IPS DF 4.7 (cell line): ENCODE measurements around the gene SAA2.
"Not testable (repeated sequence)": the region's sequence is repeated elsewhere in the genome, so short reads cannot be mapped to it uniquely, and the experiment has no call there.

Experiments used
- DNase-seq: peaks from one replicate; pipeline ENCODE4 v3.0.0-alpha.2; 2013; ENCODE audit warnings: low spot score; ENCODE audit errors: extremely low read depth

SAA2 gene

GRCh38 chr11:18248561-18248960, at the start of gene SAA2:
Gene SAA2, minus strand, starts transcription at chr11:18248668. Its CDS starts 657 bp downstream, at chr11:18248011.
- DNase-seq: no peak

- no peak for DNase-seq
Measured at GRCh38 chr11:18295316-18295715, 46.8 kb upstream of the SAA2 start.

GRCh38 chr11:18294862-18295261, 46.4 kb upstream of the SAA2 start:
- DNase-seq: no peak

GRCh38 chr11:18288911-18289310, 40.4 kb upstream of the SAA2 start:
- no peak for DNase-seq

- DNase-seq: no peak
Measured at GRCh38 chr11:18285841-18286240, 37.4 kb upstream of the SAA2 start.

- DNase-seq: no peak
Measured at GRCh38 chr11:18282626-18283025, 34.2 kb upstream of the SAA2 start.

GRCh38 chr11:18280438-18281045, 32.1 kb upstream of the SAA2 start:
- DNase-seq: no peak

GRCh38 chr11:18277565-18278271, 29.2 kb upstream of the SAA2 start:
- no peak for DNase-seq

- DNase-seq: no peak
Measured at GRCh38 chr11:18271206-18271605, 22.7 kb upstream of the SAA2 start.

GRCh38 chr11:18270102-18270501, 21.6 kb upstream of the SAA2 start:
- DNase-seq: no peak

GRCh38 chr11:18269252-18269651, 20.8 kb upstream of the SAA2 start:
- DNase-seq: not testable (repeated sequence)

- DNase-seq: not testable (repeated sequence)
Measured at GRCh38 chr11:18267335-18268133, 19.1 kb upstream of the SAA2 start.

- DNase-seq: no peak
Measured at GRCh38 chr11:18265949-18266348, 17.5 kb upstream of the SAA2 start, which contains the start of gene SAA1. Gene SAA1, plus strand, starts transcription at chr11:18266264. Its CDS starts 624 bp downstream, at chr11:18266888.

- DNase-seq: no peak
Measured at GRCh38 chr11:18264677-18265555, 16.4 kb upstream of the SAA2 start.

- DNase-seq: no peak
Measured at GRCh38 chr11:18264035-18264434, 15.6 kb upstream of the SAA2 start.

GRCh38 chr11:18262681-18263350, 14.3 kb upstream of the SAA2 start:
- DNase-seq: peak; percentile 14

- DNase-seq: no peak
Measured at GRCh38 chr11:18261721-18262120, 13.3 kb upstream of the SAA2 start.

- DNase-seq: no peak
Measured at GRCh38 chr11:18259259-18259658, 10.8 kb upstream of the SAA2 start.

GRCh38 chr11:18254781-18255361, 6.4 kb upstream of the SAA2 start:
- no peak for DNase-seq

- DNase-seq: no peak
Measured at GRCh38 chr11:18253778-18254338, 5.4 kb upstream of the SAA2 start.
